GM21381 (cell line): ENCODE measurements around the gene RAD51B.
"Not testable (repeated sequence)": the region's sequence is repeated elsewhere in the genome, so short reads cannot be mapped to it uniquely, and the experiment has no call there.

Experiments used
- ATAC-seq: cut with Tn5 transposase; IDR thresholded peaks from one replicate; pipeline ENCODE4 v1.9.1; 2021; ENCODE audit warnings: mild to moderate bottlenecking, moderate library complexity; ENCODE audit not compliant: unreplicated experiment

The RAD51B gene

GRCh38 chr14:68762953-68763764, 943.6 kb downstream of the RAD51B start:
- no peak for ATAC-seq

DNA sequence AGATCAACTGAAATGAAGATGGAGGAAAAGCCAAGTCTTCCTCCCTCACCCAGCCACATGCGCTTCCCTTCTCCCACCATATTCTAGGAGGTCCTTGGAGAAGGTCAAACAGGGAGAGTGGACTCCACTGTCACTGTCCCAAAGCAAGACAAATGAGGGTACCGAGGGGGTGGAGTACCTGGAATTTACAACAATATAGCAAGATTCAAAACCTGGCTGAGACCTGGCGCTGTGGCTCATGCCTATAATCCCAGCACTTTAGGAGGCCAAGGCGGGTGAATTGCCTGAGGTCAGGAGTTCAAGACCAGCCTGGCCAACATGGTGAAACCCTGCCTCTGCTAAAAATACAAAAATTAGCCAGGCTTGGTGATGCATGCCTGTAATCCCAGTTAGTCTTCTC, 944.3 kb downstream of the RAD51B start:
- ATAC-seq: not testable (repeated sequence)

DNA sequence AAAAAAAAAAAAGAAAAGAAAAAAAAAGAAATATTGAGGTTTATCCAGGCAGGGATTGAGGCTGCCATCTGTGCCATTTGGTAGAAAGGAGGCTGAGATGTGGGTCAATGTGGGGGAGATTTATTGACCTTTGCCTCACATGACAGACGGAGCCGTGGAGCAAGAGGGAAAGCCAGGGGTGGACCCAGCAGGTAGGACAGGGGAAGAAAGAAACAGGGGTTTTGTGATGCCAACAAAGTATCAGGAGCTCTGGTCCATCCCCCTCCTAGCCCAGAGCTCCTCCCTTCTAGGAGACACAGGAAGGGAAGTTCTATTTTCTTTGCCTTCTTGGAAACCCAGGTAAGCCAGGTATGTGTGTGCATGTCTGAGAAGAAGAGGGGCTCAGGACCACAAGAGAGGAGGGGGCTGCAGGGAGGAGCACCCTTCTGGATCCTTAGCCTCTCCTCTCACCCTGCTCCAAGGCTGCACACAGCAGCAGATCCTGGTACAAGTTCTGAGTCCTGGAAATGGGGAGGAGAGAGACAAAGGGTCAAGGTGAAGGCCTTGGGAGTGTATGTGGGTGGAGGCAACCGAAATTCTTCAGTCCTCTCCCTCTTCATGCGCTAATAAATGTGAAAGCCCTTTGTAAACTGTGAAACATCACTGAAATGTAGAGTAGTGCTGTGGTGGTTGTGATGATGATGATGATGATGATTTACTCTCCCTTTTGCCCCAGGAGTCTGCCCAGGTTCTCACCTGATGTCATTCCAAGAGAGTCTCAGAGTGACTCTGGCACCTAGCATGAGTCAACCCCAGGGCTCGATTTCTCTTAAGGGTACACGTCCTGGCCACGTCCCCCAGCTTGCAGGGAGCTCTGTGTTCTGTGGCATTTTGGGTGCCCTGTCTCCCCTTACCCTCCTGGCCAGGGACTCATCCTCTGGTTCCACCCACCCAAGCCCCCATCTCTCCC, 947.0 kb downstream of the RAD51B start:
- ATAC-seq: no peak

GRCh38 chr14:68767248-68767645, 947.7 kb downstream of the RAD51B start:
- ATAC-seq: no peak

GRCh38 chr14:68768316-68768715, 948.7 kb downstream of the RAD51B start:
- no peak for ATAC-seq

- no peak for ATAC-seq
Measured at GRCh38 chr14:68770051-68770450, 950.5 kb downstream of the RAD51B start.

GRCh38 chr14:68770553-68771286, 951.1 kb downstream of the RAD51B start:
- no peak for ATAC-seq

DNA sequence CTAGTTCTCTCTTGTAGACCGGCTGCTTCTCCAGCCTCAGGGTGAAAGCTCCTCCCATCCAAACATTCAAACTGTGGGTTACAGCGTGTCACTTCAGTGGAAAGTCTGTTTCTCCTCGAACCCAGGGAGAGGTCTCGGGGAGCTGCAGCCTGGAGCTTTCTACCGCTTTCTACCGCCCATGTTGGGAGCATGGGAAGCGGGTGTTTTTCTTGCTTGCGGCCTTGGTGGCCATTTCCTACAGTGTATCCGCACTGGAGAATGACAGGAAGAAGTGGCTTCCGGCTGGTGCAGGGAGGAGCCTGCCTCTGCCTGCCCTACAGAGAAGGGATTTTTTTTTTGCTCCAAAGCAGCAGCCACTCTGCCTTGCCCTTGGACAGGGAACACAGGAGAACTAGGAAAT, 952.1 kb downstream of the RAD51B start:
- ATAC-seq: no peak

- ATAC-seq: no peak
Measured at GRCh38 chr14:68772761-68773381, 953.3 kb downstream of the RAD51B start.

DNA sequence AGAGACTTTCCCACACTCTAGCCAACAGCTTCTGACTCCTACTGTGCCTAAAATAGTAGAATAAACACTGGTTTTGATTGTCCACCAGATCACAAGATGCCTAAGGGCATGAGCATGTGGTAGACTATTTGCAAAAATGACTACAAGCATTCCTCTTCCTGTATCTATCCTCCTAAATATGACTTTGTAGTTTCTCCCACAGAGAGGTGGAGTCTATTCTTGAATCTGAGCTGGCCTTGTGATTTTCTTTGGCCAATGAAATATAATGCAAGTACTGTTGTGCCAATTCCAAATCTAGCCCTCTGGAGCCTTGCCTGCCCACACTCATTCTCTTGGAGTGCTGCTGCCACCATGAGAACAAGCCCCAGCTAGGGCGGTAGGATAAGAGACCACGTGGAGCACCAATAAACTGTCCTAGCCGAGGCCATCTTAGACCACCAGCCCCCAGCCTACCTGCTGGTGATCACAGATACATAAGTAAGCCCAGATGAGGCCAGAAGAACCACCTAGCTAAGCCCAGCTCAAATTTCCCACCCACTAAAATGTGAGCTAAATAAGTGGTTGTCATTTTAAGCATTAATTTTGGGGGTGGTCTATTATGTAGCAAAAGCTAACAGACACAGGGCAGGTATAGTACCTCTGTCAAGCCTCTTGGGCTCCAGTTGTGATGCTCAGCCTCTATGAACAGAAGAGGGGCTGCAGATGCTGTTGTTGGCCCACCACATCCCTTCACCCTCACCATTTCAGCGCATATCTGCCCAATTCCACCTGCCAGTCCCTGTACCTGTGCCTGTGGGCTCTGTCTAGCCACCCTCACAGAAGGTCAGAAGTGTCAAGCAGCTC, 955.4 kb downstream of the RAD51B start:
- ATAC-seq: no peak

DNA sequence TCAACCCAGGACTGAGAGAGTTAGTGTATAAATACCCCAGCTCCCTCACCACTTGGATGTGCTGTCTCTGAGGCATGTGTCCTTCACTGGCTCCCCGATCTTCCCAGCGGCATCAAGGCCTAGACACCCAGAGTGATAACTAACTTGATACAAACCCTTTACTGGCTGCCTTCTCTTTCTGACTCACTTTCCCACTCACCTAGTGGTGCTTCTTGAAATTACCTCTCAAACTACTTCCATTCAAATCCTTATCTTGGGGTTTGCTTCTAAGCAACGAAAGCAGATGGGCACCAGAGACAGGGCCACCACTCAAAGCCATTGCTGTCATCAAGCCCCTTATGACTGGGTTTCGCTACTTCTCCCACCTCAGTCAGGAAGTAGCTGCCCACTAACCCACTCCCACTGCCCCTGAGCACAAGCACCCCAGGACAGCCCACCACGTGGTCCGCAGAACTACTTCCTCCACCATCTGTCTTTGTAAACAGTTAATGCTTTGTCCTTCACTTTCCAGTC, 956.1 kb downstream of the RAD51B start:
- ATAC-seq: no peak

GRCh38 chr14:68777644-68778043, 958.1 kb downstream of the RAD51B start:
- ATAC-seq: no peak
